Measurements from ENCODE around the gene TLCD3A.
"Not testable (repeated sequence)": the region's sequence is repeated elsewhere in the genome, so short reads cannot be mapped to it uniquely, and the experiment has no call there.

TLCD3A gene

GRCh38 chr17:708132-708531, 24.3 kb upstream of the TLCD3A start:
- no peak for DNase-seq

- DNase-seq: no peak
These were observed 14.3 kb upstream of the TLCD3A start for GRCh38 chr17:718075-718474.

- no peak for DNase-seq
These were observed 11.5 kb upstream of the TLCD3A start for GRCh38 chr17:720706-721539.

GRCh38 chr17:721540-721937, 10.9 kb upstream of the TLCD3A start:
- no peak for DNase-seq

- DNase-seq: no peak
These were observed 7.3 kb upstream of the TLCD3A start for GRCh38 chr17:725084-725483.

GRCh38 chr17:725746-726145, 6.7 kb upstream of the TLCD3A start:
- DNase-seq: no peak

GRCh38 chr17:726271-726919, 6.0 kb upstream of the TLCD3A start:
- no peak for DNase-seq

GRCh38 chr17:728911-729310, 3.5 kb upstream of the TLCD3A start:
- no peak for DNase-seq

GRCh38 chr17:731644-732066, 741 bp upstream of the TLCD3A start:
- DNase-seq: no peak

GRCh38 chr17:732902-733720, 715 bp downstream of the TLCD3A start:
- no peak for DNase-seq

- DNase-seq: no peak
These were observed 1.3 kb downstream of the TLCD3A start for GRCh38 chr17:733743-734142.

GRCh38 chr17:737561-738113, 5.2 kb downstream of the TLCD3A start:
- DNase-seq: no peak

- no peak for DNase-seq
These were observed 8.0 kb downstream of the TLCD3A start for GRCh38 chr17:740240-741017.

GRCh38 chr17:742147-742793, 9.9 kb downstream of the TLCD3A start:
- no peak for DNase-seq

- no peak for DNase-seq
These were observed 10.7 kb downstream of the TLCD3A start for GRCh38 chr17:743139-743538.

- no peak for DNase-seq
These were observed 12.5 kb downstream of the TLCD3A start for GRCh38 chr17:744937-745336.

GRCh38 chr17:745406-745805, 13.0 kb downstream of the TLCD3A start:
- DNase-seq: no peak

GRCh38 chr17:746181-746580, 13.8 kb downstream of the TLCD3A start:
- no peak for DNase-seq

GRCh38 chr17:746783-747629, 14.6 kb downstream of the TLCD3A start:
- no peak for DNase-seq

- DNase-seq: not testable (repeated sequence)
These were observed 16.2 kb downstream of the TLCD3A start for GRCh38 chr17:748604-749003.

GRCh38 chr17:749359-749758, 17.0 kb downstream of the TLCD3A start:
- DNase-seq: not testable (repeated sequence)
